ENCODE results near the gene INA.
"Not testable (repeated sequence)": the region's sequence is repeated elsewhere in the genome, so short reads cannot be mapped to it uniquely, and the experiment has no call there.

INA gene

GRCh38 chr10:103276896-103277712 is at the start of gene INA:
TSS of gene INA (plus strand) at chr10:103277138. CDS start at chr10:103277212, 74 bp downstream.
- peak; percentile 83 for DNase-seq (ENCODE audit: low read depth, low spot score)

DNA sequence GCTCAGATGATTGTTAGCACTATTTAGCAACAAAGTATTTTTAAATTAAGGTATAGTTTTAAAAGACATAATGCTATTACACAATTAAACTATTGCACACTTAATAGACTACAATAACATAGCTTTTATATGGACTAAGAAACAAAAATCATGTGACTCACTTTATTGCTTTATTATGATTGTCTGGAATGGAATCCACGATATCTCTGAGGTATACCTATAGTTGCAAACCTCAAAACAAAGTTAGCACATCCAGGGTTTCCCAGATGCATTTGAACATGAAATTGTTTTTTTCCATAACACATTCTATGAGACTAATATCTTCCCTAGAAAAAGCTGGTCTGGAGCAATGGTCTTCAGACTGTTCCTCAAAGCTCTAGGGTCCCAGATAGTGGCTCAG is 49.5 kb upstream of the INA start:
- DNase-seq (ENCODE audit: low read depth, low spot score) = no peak

GRCh38 chr10:103231047-103231551 is 45.8 kb upstream of the INA start:
- DNase-seq (ENCODE audit: low read depth, low spot score) = peak; percentile 95

DNA sequence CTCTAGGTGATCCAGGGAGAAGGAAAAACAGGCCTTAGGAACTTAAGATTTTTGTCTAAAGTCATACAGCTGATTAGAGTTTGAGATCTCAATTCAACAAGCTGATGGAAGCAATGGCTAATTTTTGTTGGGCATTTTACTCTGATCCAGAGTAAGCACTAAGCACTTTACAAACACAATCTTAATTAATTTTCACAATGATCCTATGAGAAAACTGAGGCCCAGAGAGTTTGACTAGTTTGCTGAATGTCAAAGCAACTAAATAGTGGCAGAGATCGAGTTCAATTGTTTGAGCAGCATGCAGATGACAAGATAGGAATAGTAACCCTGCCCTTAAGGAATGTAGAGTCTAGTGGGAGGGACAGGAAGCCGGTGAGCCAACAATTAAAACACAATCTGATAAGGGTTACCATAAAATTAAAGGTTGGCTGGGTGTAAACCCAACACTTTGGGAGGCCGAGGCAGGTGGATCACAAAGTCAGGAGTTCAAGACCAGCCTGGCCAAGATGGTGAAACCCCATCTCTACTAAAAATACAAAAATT is 44.7 kb upstream of the INA start:
- no peak for DNase-seq (ENCODE audit: low read depth, low spot score)

DNA sequence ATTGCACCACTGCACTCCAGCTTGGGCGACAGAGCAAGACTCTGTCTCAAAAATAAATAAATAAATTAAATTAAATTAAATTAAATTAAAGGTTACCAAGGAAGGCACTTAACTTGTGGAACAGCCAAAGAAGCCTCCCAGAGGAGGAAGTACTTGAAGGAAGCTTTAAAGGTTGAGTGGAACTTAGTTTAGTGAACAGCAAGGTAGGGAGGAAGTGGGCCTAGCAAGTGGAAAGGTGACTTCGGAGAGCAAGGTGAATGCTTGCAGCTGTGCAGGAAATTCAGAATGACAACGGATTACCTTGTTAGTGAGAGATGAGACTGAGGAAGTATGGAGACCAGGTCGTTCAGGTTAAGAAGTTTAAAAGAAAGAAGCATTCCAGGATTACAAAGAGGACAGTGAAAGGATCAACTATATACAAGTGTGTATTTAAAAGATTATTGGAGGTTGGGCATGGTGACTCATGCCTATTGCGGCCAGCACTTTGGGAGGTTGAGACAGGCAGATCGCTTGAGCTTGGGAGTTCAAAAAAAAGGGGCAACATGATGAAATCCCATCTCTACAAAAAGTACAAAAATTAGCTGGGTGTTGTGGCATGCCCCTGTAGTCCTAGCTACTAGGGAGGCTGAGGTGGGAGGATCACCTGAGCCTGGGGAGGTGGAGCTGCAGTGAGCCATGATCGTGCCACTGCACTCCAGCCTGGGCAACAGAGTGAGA is 44.0 kb upstream of the INA start:
- DNase-seq (ENCODE audit: low read depth, low spot score) = peak; percentile 68

- DNase-seq (ENCODE audit: low read depth, low spot score) = no peak
These were observed 41.2 kb upstream of the INA start for GRCh38 chr10:103235775-103236174.

GRCh38 chr10:103238506-103239252 is 38.3 kb upstream of the INA start:
- DNase-seq (ENCODE audit: low read depth, low spot score) = peak; percentile 50

GRCh38 chr10:103241262-103242011 is 35.5 kb upstream of the INA start:
- peak; percentile 64 for DNase-seq (ENCODE audit: low read depth, low spot score)

GRCh38 chr10:103244666-103245271 is 32.2 kb upstream of the INA start:
- peak; percentile 88 for DNase-seq (ENCODE audit: low read depth, low spot score)

DNA sequence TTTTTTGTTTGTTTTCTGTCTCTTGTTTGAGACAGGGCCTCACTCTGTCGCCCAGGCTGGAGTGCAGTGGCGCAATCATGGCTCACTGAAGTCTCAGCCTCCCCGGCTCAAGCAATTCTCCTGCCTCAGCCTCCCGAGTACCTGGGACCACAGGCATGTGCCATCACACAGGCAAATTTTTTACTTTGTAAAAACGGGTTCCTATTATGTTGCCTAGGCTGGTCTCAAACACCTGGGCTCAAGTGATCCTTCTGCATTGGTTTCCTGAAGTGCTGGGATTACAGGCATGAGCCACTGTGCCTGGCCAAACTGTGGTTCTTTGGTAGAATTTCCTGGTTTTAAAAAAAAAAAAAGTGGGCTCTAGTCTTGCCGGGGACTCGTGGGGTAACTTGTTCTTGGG is 31.4 kb upstream of the INA start, which contains the start of gene RPEL1:
Gene RPEL1 (plus strand): TSS at position 301 of the 400 bp plus-strand sequence. CDS start 110 bp downstream, outside the sequence.
- not testable (repeated sequence) for DNase-seq (ENCODE audit: low read depth, low spot score)

DNA sequence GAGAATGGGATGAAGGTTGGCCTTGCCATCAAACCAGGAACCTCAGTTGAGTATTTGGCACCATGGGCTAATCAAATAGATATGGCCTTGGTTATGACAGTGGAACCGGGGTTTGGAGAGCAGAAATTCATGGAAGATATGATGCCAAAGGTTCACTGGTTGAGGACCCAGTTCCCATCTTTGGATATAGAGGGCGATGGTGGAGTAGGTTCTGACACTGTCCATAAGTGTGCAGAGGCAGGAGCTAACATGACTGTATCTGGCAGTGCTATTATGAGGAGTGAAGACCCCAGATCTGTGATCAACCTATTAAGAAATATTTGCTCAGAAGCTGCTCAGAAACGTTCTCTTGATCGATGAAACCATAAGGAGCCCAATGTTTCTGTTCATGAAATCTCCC is 30.6 kb upstream of the INA start:
- no peak for DNase-seq (ENCODE audit: low read depth, low spot score)

GRCh38 chr10:103254113-103254512 is 22.8 kb upstream of the INA start:
- DNase-seq (ENCODE audit: low read depth, low spot score) = no peak

- DNase-seq (ENCODE audit: low read depth, low spot score) = no peak
These were observed 22.2 kb upstream of the INA start for GRCh38 chr10:103254538-103255325.

DNA sequence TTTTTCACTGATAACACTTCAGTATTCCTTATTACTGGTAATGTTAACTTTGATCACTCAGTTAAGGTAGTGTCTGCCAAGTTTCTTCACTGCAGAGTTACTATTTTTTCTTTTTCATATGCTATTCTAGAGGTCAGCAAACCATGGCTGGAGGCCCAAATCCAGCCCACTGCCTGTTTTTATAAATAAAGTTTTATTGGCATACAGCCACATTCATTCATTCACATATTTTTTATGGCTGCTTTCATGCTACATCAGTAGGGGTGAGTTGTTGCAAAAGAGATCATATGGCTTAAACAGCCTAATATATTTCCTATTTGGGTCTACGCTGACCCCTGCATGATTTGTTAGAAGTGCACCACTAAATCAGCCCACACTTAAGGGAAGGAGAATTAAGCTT is 20.3 kb upstream of the INA start:
- no peak for DNase-seq (ENCODE audit: low read depth, low spot score)

DNA sequence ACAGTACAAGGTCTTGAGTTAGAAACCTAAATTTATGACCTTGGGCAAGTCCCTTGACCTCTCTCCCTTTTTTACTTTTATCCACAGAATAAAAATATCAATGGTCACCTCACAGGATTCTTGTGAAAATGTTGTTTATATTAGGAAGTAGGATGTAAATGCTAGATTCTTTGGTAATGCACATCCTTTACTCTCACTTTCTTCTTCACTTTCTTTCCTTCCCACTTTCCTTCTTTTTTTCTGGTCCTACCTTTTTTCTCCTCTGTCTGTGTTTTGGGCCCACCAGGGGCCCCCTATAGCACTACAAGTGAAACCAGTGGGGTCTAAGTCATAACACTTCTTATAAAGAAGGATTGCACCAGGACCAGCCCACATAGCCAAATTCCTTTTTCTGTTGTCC is 19.1 kb upstream of the INA start:
- DNase-seq (ENCODE audit: low read depth, low spot score) = no peak

DNA sequence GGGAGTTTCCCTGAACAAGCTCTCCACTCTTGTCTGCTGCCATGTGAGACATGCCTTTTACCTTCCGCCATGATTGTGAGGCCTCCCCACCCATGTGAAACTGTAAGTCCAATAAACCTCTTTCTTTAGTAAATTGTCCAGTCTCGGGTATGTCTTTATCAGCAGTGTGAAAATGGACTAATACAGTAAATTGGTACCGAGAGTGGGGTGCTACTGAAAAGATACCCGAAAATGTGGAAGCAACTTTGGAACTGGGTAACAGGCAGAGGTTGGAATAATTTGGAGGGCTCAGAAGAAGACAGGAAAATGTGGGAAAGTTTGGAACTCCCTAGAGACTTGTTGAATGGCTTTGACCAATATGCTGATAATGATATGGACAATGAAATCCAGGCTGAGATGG is 18.0 kb upstream of the INA start:
- not testable (repeated sequence) for DNase-seq (ENCODE audit: low read depth, low spot score)

- no peak for DNase-seq (ENCODE audit: low read depth, low spot score)
These were observed 16.9 kb upstream of the INA start for GRCh38 chr10:103259989-103260388.

- DNase-seq (ENCODE audit: low read depth, low spot score) = no peak
These were observed 14.7 kb upstream of the INA start for GRCh38 chr10:103262229-103262628.

- DNase-seq (ENCODE audit: low read depth, low spot score) = peak; percentile 91
These were observed 11.1 kb upstream of the INA start for GRCh38 chr10:103265717-103266329.
